ENCODE data around the gene IL10. TPM values are rescaled to one million over a fixed set of nuclear protein-coding genes. Genes with fewer than 3 reads are reported as not detected.

The IL10 gene
- total RNA-seq, result 0.68 TPM

DNA sequence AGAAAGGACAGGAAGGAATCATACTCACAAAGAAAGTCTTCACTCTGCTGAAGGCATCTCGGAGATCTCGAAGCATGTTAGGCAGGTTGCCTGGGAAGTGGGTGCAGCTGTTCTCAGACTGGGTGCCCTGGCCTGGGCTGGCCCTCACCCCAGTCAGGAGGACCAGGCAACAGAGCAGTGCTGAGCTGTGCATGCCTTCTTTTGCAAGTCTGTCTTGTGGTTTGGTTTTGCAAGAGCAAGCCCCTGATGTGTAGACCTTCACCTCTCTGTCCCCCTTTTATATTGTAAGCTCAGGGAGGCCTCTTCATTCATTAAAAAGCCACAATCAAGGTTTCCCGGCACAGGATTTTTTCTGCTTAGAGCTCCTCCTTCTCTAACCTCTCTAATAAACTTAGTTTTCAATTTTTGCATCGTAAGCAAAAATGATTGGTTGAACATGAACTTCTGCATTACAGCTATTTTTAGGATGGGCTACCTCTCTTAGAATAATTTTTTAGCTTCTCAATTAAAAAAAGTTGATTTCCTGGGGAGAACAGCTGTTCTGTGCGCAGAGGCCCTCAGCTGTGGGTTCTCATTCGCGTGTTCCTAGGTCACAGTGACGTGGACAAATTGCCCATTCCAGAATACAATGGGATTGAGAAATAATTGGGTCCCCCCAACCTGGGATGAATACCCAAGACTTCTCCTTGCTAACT is at the start of gene IL10:
TSS of gene IL10 (minus strand) at position 252 of the 695 bp plus-strand sequence. CDS start at position 193, 59 bp downstream.
- DNase-seq (ENCODE audit: low spot score), result no peak

DNA sequence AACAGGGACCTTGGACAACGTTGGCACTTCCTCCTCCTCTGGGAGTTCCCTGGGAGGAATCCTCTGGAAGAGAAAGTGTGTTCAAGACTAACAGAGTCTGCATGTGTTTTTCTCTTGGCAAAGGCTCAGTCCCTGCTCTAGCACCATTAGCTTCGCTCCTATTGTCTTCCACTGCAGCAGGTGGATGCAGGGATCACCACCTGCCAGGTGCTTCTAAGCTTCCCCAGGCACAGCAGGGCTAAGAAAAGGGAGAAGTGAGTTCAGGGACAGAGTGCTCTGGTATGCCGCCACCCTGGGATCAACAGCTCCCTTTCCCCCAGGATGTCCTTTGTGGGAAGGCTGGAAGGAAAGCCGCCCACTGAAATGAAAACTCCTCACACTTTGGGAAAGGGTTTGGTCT is 49.2 kb upstream of the IL10 start:
- no peak for DNase-seq (ENCODE audit: low spot score)

DNA sequence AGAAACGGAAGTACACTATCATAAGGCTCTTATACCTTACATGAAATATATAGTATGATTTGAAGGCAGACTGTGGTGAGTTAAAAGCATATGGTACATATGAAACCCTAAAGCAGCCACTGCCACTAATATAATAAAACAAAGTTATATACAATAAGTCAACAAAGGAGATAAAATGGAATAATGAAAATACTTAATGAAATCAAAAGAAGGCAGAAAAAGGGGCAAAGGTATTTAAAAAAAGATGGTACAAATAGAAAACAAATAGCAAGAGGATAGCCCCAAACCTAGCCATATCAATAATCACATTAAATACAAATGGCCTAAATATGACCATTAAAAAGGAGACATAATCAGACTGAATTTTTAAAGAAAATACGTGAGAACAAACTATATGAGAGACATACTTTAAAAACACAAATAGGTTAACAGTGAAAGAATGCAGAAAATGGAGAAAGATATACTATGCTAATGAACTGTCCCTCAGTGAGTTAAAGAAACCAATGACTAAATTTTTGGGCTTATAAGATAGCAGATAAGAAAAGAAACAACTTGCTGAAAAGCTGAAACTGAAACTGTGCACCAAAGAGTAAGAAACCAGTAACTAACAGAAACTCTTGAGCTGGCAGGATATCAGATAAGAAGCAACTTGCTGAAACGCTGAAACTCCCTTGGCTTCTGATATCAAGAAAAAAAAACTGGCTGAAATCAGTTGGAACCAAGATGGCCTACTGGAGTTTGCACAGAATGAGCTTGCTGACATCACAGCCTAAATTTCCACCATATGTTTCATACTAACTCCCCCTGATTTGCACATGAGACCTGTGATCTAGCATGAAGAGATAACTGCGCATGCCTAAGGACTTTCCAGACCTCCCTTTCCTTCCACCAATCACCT is 44.3 kb upstream of the IL10 start:
- DNase-seq (ENCODE audit: low spot score), result no peak

DNA sequence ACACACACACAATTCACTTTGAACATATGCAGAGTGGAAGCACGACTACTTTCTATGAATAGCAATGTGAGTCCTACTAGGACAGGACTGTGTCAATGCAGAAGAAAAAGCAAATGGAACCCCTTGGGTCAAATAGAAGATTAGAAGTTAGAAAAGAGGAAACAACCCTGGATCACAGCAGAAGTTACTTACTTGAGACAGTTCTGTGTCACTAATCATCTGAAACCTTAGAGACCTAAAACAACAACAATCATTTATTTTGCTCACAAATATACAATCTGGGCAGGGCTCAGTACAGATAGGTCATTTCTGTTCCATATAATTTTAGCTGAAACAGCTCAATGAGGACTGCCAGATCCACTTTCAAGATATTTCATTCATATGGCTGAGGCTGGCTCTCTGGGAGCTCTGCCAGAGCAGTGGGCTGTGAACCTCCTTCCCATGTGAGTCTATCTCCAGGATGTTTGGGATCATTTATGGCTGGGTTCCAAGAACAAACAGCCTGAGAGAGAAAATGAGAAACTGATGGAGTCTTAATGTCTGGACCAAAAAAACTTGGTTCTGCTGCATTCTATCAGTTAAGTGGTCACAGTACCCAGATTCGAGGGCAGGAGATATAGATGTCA is 42.5 kb upstream of the IL10 start:
- DNase-seq (ENCODE audit: low spot score), result no peak

DNA sequence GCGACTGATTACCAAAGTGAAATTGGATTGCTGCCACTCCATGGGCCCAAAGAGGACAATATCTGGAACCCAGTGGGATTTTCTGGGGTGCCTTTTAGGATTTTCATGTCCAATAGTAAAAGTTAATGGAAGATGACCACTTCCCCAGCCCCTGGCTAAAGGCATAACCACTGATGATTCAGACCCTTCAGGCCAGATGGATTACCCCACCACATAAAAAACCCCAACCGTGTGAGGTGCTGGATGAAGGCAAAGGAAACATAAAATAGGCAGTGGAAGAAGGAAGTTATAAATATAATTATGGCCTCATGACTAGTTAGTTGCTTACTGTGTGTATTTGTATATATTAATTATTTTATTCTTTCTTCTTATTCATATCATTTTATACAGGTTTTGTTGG is 40.2 kb upstream of the IL10 start:
- DNase-seq (ENCODE audit: low spot score), result no peak

DNA sequence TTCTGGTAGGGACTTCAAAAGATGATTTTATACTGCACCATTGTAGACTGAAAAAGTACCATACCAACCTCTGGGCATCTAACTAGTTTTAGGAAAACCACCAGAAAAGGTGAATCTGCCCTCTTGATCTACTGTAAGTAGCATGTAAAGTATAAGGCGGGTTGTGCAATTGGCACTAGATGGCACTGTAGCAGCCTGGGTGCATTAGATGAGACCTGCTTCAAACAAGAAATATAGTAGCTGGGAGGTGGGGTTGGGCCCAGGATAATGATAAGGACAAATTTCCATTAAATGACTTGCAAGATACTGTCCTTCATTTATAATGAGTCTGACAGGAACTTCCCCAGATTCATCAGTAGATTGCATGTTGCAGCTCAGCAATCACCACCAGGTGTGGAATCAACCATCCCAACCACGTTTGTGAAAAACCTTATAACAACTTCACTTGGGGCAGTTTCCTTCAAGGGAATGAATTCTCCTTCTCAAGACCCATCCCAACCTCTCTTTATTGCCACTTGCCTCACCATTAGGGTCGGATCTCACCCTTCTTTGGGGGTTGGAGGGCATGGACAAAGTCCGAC is 37.3 kb upstream of the IL10 start:
- DNase-seq (ENCODE audit: low spot score), result no peak

DNA sequence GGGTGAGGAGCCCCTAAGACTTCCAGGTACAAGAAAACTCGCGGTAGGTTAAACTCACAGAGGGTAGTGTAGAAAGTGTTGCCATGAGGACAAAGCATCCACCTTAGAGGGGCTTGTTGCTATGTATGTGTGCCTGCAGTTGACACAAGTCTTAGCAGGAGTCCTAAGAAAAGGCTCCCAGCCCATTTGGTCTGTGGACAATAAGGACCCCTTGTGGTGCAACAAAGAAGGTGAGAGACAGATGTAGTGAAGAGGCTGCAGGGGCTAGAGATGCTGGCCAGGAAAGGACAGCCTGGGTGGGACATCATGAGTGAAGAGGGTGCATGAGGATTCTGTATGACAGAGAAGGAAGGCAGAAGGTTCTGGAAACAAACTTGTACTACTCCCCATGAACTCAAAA is 36.3 kb upstream of the IL10 start:
- no peak for DNase-seq (ENCODE audit: low spot score)

DNA sequence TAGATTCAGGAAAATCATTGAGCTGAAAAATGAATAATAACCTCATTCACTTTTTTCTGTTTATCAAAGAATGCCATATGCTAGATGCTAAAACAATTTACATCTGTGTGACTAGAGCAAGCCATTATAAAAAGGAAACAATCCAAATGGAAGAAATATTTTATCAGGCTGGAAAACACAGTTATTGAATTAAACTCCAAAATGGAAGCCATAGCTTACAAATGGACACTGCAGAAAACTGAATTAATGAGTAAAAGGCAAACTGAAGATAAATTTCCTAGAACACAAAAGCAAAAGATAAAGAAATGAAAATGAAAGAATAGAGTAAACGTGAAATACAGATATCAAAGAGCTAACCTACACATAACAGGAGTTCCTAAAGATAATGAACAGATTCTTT is 33.1 kb upstream of the IL10 start:
- no peak for DNase-seq (ENCODE audit: low spot score)

DNA sequence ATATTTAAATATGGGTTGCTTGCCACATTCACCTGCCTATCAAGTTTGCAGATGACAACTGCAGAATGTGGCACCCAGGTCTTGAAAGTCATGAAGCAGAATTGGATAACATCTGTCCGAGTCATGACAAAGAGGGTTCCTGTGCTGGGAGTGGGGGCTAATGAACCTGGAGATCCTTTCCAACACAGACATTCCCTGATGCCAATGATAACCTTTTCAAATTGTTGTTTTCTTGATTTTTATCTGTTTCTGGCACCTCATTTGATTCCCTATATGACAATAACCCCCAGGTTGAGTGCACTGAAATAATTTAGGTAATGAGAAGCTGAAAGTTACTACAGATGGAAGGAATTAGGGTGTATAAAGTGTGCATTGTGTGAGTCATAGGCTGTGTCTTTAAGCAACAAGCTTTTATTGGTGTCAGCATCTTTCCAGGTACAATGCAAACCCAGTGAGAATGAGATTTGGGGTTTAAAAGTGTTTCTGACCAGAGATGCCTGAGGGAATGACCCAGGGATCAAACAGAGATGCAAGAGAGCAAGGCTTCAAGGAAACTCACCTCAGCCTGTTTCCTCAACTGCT is 32.0 kb upstream of the IL10 start:
- DNase-seq (ENCODE audit: low spot score), result no peak

DNA sequence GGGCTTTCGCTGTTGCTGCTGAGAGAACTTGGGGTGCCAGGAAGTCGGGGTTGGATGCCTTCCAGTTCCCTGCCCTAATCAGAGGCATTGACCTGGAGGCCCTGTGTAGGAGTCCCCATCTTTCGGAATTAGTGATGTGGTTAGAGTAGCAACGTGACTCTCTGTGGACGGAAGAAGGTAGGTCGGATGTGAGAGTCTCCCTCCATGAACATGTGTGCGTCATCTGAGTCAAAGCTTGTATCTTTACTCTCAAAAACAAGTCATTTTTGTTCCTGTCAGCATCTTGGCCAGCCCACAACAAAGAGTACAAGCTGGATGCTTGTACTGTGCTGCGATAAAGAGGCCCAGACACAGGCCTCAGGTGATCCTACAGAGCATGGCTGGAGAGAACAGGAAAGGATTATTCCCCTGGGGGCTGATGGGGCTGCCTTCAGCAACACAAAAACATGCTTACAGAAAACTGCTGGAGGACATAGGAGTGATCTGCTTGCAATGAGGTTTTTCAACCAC is 31.0 kb upstream of the IL10 start:
- DNase-seq (ENCODE audit: low spot score), result no peak

DNA sequence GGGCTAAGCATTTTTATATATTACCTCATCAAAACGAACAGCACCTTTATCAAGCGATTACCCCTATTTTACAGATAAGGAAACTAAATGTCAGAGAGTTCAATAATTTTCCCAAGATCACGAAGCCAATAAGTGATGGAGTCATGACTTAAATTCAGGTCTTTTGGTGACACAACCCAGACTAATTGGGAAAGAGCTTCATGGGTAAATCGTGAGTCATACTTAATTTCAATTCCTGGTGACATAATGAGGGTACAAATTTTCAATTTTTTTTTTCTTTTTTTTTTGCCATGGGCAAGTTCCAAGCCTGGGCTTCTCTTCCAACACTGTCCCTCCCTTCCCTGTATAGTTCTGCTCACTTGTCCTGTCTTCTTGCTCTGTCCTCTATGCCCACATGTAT is 30.1 kb upstream of the IL10 start:
- no peak for DNase-seq (ENCODE audit: low spot score)

DNA sequence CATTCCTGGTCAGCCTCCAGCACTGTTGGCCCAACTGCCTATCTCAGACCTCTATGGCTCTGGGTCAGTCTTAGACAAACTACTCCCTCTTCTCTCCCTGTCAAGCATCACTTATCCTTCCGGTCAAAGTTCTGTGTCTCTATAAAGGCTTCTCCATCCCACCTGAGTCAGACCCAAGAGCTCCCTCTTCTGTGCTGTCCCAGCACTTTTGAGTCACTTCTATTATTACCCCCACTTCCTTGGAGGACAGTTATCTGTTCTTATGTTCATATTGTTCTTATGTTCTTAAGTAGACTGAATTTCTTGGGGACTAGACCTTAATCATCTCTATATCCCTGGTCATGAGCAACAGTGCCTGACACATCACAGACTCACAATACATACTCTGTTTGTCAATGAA is 29.2 kb upstream of the IL10 start:
- DNase-seq (ENCODE audit: low spot score), result no peak

DNA sequence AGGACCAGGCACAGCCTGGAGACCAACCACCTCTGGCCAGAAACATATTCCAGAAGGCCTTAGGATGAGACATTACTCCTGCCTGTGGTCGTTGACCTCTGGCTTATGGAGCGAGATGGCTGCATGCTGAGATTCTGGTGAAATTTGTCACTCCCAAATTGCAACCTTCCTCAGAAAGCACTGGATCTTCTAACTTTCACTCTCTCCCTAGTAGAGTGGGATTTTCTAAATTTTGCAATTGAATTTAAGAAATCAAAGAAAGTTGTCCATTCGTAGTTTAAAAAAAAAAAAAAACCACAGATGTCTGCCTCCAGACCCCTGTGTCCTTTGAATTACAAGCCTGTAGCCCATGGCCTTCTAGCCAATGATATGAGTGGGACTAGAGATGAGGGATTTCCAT is 28.6 kb upstream of the IL10 start:
- DNase-seq (ENCODE audit: low spot score), result no peak

DNA sequence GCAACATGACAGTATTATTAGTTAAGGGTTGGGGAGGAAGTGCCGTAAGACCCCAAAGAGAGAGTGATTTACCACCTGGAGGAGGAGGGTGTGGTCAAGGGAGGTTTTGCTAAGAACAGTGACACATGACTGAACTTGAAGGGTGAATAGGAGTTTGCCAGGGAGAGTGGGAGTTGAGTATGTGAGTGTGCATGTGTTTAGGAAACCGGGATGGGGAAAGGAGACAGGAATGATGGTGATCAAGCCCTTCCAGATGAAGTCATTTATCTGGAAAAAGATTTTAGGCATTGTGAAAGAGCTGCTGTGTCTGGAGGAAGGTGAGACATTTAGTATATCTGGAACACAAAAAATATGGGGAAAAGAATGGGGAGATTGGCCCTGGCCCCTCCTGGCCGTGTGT is 28.1 kb upstream of the IL10 start:
- no peak for DNase-seq (ENCODE audit: low spot score)

DNA sequence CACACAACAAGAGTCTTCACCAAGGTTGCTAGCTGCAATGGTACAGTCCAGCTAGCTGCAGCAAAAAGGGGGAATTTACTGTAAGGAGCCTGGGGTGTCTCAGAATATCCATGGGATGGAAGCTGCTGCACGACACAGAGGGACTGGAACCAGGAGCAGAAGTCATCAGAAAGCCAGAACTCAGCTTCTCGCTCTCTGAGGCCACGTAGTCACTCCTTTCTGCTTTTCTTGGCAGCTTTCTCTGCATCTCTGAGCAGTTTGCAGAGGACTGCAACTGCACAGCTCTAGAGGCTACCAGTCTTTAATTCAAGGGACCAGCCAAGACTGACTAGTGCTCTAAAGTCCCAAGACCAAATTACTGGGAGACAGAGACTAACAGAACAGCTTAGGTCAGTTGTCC is 27.0 kb upstream of the IL10 start:
- DNase-seq (ENCODE audit: low spot score), result no peak

DNA sequence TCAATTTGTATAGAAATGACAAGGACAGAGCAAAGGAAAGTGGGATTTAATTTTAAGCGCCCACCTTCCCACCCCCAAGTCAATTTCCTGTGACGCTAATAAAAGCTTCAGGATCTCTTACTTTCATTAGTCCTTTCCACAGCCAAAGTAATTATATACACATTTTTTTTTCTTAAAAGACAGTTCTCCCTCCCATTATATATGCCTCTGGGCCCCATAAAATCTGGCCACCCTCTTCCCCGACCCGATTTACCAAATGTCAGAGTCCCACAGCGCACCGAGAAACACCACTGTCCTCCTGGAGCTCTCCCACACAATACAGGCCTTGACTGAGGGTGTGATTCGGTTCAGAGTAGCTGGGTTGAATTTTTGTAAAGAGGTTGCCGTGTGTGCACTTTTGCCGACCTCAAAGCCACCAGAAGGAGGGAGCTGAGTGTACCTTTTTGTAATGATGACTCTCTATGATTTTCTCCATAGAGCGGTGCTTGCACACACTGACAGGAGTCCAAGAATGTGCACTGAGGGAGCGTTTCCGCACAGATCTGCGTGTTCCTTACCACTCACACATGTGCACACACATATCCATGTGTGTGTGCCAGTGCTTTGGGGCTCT is 26.2 kb upstream of the IL10 start:
- DNase-seq (ENCODE audit: low spot score), result no peak

DNA sequence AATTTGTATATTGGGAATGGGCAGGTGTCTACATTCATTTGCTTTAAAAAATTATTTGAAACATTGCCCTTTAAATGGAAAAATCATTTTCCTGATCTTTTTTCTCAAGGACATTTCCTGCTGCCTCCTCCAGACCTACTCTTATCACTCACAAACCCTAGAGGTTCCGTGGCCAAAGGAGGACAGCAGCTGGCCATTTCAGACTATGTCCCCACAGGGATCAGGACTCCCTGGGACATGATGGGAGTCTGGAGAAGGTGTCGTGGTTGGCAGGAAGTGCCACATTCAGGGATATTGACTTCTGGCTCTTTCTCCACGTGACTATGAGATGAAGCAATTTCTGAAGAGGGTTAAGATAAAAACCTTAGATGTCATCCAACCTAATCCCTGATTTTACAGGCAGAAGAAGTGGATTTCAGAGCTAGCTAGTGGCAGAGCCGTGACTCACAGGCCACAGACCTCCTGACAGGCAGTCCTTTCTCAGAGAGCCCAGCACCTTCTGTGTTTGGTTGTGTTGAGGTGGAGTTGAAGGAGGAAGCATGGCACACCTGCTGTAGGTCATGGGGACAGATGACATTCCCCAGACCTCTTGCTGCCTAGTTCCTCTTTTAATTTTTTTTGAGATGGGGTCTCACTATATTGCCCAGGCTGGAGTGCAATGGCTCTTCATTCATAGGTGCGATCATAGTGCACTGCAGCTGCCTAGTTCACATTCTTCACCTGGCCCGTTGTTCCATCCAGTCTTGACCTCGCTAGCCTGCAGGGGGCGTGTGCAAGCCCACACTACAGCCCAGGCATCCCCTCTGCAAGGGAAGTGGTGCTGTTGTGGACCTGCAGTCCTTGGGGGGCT is 25.5 kb upstream of the IL10 start:
- no peak for DNase-seq (ENCODE audit: low spot score)

DNA sequence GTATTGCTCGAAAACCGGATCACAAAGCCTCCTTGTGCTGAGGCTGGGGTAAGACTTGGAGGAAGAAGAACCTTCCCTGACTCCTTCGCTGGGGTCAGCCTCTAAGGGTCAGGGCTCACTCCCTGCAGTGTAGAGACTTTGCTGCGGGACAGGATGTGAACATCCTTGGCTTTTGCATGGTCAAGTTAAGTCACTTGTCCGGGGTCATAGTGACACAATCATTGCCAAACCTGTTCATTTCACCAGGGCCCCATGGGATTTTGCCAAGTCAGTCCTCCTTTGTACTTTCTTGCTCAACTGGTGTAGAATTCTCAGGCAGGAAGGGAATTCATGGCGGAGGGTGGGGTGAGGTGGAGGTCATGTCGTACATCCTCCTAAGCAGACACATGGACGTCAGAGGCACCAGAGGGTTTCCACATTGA is 24.7 kb upstream of the IL10 start:
- DNase-seq (ENCODE audit: low spot score), result no peak

DNA sequence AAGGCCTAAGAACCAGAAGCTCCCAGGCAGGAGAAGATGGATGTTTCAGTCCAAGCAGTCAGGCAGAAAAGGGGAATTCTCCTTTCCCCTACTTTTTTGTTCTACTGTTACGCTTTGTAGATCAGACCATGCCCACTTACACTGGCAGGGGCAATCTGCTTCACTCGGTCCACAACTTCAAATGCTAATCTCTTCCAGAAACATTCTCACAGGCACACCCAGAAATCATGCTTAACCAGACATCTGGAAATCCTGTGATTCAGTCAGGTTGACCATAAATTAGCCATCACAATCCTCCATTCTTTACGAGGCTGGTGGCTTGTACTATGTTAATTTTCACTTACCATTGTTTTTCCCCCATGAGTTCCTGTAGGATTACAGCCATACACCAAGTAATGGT is 23.8 kb upstream of the IL10 start:
- no peak for DNase-seq (ENCODE audit: low spot score)

DNA sequence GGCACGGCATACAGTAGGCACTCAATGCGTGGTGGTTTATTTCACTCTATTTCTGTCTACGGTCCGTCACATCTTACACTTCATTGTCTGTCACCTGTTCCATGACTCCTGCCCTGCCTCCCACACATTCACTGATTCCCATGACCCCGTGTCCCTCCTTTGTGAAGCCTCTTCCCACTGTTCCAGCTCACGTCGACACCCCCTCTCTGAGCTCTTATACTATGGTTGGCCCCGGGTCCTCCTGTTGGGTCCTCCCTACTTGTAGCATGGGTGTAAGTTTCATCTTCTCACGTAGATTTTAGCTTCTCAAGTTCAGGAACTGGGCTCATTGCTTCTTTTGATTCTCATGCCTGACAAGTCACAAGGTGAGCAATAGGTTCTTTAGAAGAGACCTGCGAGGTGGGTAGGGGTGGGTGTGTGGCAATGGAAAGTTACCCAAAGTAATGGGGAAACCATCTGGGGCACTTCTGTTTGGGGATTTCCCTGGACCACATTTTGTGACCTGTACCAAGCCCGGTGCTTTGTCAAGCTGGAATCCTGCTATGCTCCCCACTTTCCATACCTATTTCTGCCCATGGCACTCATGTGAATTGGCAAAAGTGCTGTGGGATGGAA is 22.1 kb upstream of the IL10 start:
- DNase-seq (ENCODE audit: low spot score), result no peak
